Measurements from ENCODE around the gene CHAMP1.

GRCh38 chr13:114264886-114265611 lies 49.3 kb upstream of the CHAMP1 start:
- TF ChIP-seq CTCF (conservative IDR thresholded peaks at IDR 0.05; ENCODE audit: low read depth, low read length) (no peak), RAD21 (IDR thresholded peaks at IDR 0.05; ENCODE audit: low read length) (no peak), CEBPB (IDR thresholded peaks at IDR 0.05; ENCODE audit: low read depth, low read length) (peak; percentile 19; the same call in 1 of the 2 replicates), MAFK (IDR thresholded peaks at IDR 0.05; ENCODE audit: low read depth, low read length) (no peak), CHD1 (IDR thresholded peaks at IDR 0.05; ENCODE audit: low read depth, low read length) (no peak), POLR2A (IDR thresholded peaks at IDR 0.05; ENCODE audit: low read depth, low read length) (no peak), FOS (IDR thresholded peaks at IDR 0.05; ENCODE audit: low read depth, low read length) (no peak), MXI1 (IDR thresholded peaks at IDR 0.05; ENCODE audit: borderline replicate concordance, low read depth, low read length) (no peak), ELK1 (IDR thresholded peaks at IDR 0.05; ENCODE audit: borderline replicate concordance, low read depth, low read length) (no peak)

All from IMR-90 (cell line).